A673 (cell line): ENCODE measurements around the gene SVOP. TPM values are rescaled to one million over a fixed set of nuclear protein-coding genes. Genes with fewer than 3 reads are reported as not detected.

Experiments
- BruUV-seq: library from RNA; stranded (reverse); fragments of 400-500 nt; replicated peaks from 2 replicates; lab custom pipeline; 2021; lab: Mats Ljungman, UMichigan
- CTCF ChIA-PET: fragments of 300-600 bp; sonication (Branson Sonifier 250); formaldehyde crosslinking; loops from one replicate; lab custom pipeline; 2022; ENCODE audit warnings: antibody characterized with exemption; lab: Charles Lee
- POLR2A ChIA-PET: fragments of 300-600 bp; sonication (Branson Sonifier 250); formaldehyde crosslinking; loops from one replicate; lab custom pipeline; 2022; ENCODE audit warnings: antibody characterized with exemption; ENCODE audit not compliant: low non-redundant PET; lab: Charles Lee
- DNase-seq: peaks from one replicate; pipeline ENCODE4 v3.0.0-alpha.2; 2015; ENCODE audit warnings: low spot score
- H3K27ac ChIP-seq: fragments of 200-600 bp; sonication (generic); 2 replicates; pipeline ENCODE4 v1.5.1; 2016; ENCODE audit warnings: mixed run types, low read depth, mild to moderate bottlenecking, mixed read lengths, antibody characterized with exemption, low read length; ENCODE audit not compliant: poor library complexity, severe bottlenecking
- H3K27me3 ChIP-seq: fragments of 200-600 bp; sonication (generic); replicated peaks from 2 replicates; pipeline ENCODE4 v1.6.1; 2017; ENCODE audit warnings: mixed run types, low read depth, mild to moderate bottlenecking, mixed read lengths, antibody characterized with exemption, low read length; ENCODE audit not compliant: insufficient read depth, poor library complexity
- H3K36me3 ChIP-seq: fragments of 200-600 bp; sonication (generic); 2 replicates; pipeline ENCODE4 v1.6.1; 2016; ENCODE audit warnings: mixed run types, mild to moderate bottlenecking, mixed read lengths, antibody characterized with exemption, low read length; ENCODE audit not compliant: insufficient read depth, poor library complexity, severe bottlenecking
- H3K4me1 ChIP-seq: fragments of 200-600 bp; sonication (generic); 2 replicates; pipeline ENCODE4 v1.6.1; 2017; ENCODE audit warnings: mixed run types, mild to moderate bottlenecking, mixed read lengths, antibody characterized with exemption, low read length; ENCODE audit not compliant: insufficient read depth, poor library complexity, severe bottlenecking
- H3K4me3 ChIP-seq: fragments of 200-600 bp; sonication (generic); 2 replicates; pipeline ENCODE4 v1.5.1; 2016; ENCODE audit warnings: low read depth, mixed run types, mild to moderate bottlenecking, mixed read lengths, low read length; ENCODE audit not compliant: poor library complexity, severe bottlenecking
- H3K9me3 ChIP-seq: fragments of 200-600 bp; sonication (generic); 2 replicates; pipeline ENCODE4 v1.6.1; 2016; ENCODE audit warnings: mixed run types, low read depth, mild to moderate bottlenecking, mixed read lengths, antibody characterized with exemption, low read length; ENCODE audit not compliant: poor library complexity, severe bottlenecking
- EZH2 ChIP-seq: fragments of 200-600 bp; sonication (generic); IDR thresholded peaks from 2 replicates; pipeline ENCODE4 v1.6.1; 2017; ENCODE audit warnings: borderline replicate concordance, low read depth, mild to moderate bottlenecking, mixed read lengths, antibody characterized with exemption, low read length; ENCODE audit not compliant: poor library complexity, severe bottlenecking
- intact Hi-C: fragments of 100-400 bp; cut with micrococcal nuclease; formaldehyde crosslinking; loops from one replicate; pipeline ENCODE4 v1.10.0; 2022; ENCODE audit not compliant: unreplicated experiment
- total RNA-seq: library from RNA; stranded (reverse); gene quantifications from 2 replicates; pipeline ENCODE4 v1.2.3, GENCODE V29; 2021
- TF ChIP-seq, protein P1 (sequence below): fragments of 300-800, 200-600 bp; sonication (generic); conservative IDR thresholded peaks from 2 replicates; pipeline ENCODE4 v1.5.1; 2017; ENCODE audit warnings: low read depth, mild to moderate bottlenecking, antibody characterized with exemption, low read length, moderate library complexity, mixed read lengths

SVOP gene
- total RNA-seq, 1 experiment from 2014 or later = not detected

- Histone ChIP-seq H3K9me3 (no peaks in the 10 kb centered on the region), H3K4me3 (no peak overlapping the region), H3K36me3 (no peaks in the 10 kb centered on the region), H3K27ac (no peak overlapping the region), H3K27me3 (no peaks in the 10 kb centered on the region), H3K4me1 (no peaks in the 10 kb centered on the region)
- ChIA-PET CTCF (no interaction called here), POLR2A (no interaction called here)
- BruUV-seq = no TSS peak
- intact Hi-C loops = no loop called here
- TF ChIP-seq, protein P1, sequence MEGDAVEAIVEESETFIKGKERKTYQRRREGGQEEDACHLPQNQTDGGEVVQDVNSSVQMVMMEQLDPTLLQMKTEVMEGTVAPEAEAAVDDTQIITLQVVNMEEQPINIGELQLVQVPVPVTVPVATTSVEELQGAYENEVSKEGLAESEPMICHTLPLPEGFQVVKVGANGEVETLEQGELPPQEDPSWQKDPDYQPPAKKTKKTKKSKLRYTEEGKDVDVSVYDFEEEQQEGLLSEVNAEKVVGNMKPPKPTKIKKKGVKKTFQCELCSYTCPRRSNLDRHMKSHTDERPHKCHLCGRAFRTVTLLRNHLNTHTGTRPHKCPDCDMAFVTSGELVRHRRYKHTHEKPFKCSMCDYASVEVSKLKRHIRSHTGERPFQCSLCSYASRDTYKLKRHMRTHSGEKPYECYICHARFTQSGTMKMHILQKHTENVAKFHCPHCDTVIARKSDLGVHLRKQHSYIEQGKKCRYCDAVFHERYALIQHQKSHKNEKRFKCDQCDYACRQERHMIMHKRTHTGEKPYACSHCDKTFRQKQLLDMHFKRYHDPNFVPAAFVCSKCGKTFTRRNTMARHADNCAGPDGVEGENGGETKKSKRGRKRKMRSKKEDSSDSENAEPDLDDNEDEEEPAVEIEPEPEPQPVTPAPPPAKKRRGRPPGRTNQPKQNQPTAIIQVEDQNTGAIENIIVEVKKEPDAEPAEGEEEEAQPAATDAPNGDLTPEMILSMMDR = no peak
- no peak for TF ChIP-seq EZH2
- no peak for DNase-seq
Measured at GRCh38 chr12:108912361-108912760, 108.5 kb downstream of the SVOP start.

- no peaks in the 10 kb centered on the region for H3K4me1 ChIP-seq
- no peaks in the 10 kb centered on the region for H3K9me3 ChIP-seq
- H3K4me3 ChIP-seq = no peak overlapping the region
- no peak overlapping the region for H3K27ac ChIP-seq
- POLR2A ChIA-PET = no interaction called here
- no peaks in the 10 kb centered on the region for H3K36me3 ChIP-seq
- intact Hi-C loops = no loop called here
- TF ChIP-seq EZH2 = no peak
- TF ChIP-seq, protein P1 = no peak
- CTCF ChIA-PET = no interaction called here
- no peaks in the 10 kb centered on the region for H3K27me3 ChIP-seq
- DNase-seq = no peak
- BruUV-seq = no TSS peak
Measured at GRCh38 chr12:108911915-108912314, 109.0 kb downstream of the SVOP start.

DNA sequence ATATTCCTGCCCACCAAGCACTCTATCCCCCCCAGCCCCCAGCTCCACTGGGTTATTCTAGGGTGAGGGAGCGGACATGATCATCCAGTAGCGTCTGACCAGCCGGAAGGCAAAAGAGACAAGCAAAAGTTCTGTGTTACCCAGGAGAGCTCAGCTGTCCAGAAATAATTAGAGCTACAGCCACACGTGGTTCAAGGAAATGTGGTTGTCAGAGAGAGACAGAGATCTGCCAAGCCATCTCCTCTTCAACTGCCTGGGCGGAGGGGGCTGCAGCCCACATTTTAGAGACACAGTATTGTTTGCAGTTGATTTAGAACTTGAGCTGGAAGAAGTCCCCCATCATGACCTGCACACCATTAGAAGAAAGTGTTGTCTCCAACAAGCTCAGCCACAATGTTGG, 110.5 kb downstream of the SVOP start:
- H3K4me3 ChIP-seq = no peak overlapping the region
- no peaks in the 10 kb centered on the region for H3K4me1 ChIP-seq
- ChIA-PET POLR2A (no interaction called here), CTCF (no interaction called here)
- H3K27me3 ChIP-seq = no peaks in the 10 kb centered on the region
- H3K36me3 ChIP-seq = no peaks in the 10 kb centered on the region
- intact Hi-C loops = no loop called here
- BruUV-seq = no TSS peak
- TF ChIP-seq, protein P1 = no peak
- TF ChIP-seq EZH2 = no peak
- no peaks in the 10 kb centered on the region for H3K9me3 ChIP-seq
- no peak for DNase-seq
- no peak overlapping the region for H3K27ac ChIP-seq
